ENCODE measurements around the gene VAC14.

The VAC14 gene

GRCh38 chr16:70706948-70707465 lies 94.0 kb downstream of the VAC14 start:
- no peak for TF ChIP-seq Cebpa-rat (IDR thresholded peaks at IDR 0.05)
- H3K27ac ChIP-seq, result peak overlapping the region; percentile 26; the same call in 1 of the 2 replicates
- no peak overlapping the region for H3K4me2 ChIP-seq
- no peak overlapping the region for H3K9ac ChIP-seq
- peaks cover 21% of the 10 kb centered on the region; the same call in 1 of the 2 replicates for H3K36me3 ChIP-seq
- no peak overlapping the region for H3K4me3 ChIP-seq
- H4K20me1 ChIP-seq, result no peaks in the 10 kb centered on the region
- H3K9me3 ChIP-seq, result no peaks in the 10 kb centered on the region
- H3K27me3 ChIP-seq, result no peaks in the 10 kb centered on the region
- H3K4me1 ChIP-seq, result peaks cover 45% of the 10 kb centered on the region

GRCh38 chr16:70705056-70705455 lies 95.9 kb downstream of the VAC14 start:
- no peak for TF ChIP-seq Cebpa-rat (IDR thresholded peaks at IDR 0.05)
- H3K27me3 ChIP-seq, result no peaks in the 10 kb centered on the region
- no peak overlapping the region for H3K4me3 ChIP-seq
- no peak overlapping the region for H3K27ac ChIP-seq
- no peak overlapping the region for H3K4me2 ChIP-seq
- 0 out of 2 replicates have a peak, but pooled peaks cover 8% of the 10 kb centered on the region for H3K36me3 ChIP-seq
- peaks cover 45% of the 10 kb centered on the region for H3K4me1 ChIP-seq
- H3K9ac ChIP-seq, result no peak overlapping the region
- H3K9me3 ChIP-seq, result no peaks in the 10 kb centered on the region
- no peaks in the 10 kb centered on the region for H4K20me1 ChIP-seq

- Histone ChIP-seq H3K9me3 (no peaks in the 10 kb centered on the region), H3K36me3 (peaks cover 9% of the 10 kb centered on the region; the same call in 1 of the 2 replicates), H3K4me2 (no peak overlapping the region), H3K27me3 (no peaks in the 10 kb centered on the region), H3K4me3 (no peak overlapping the region), H3K4me1 (peaks cover 45% of the 10 kb centered on the region), H4K20me1 (no peaks in the 10 kb centered on the region), H3K27ac (no peak overlapping the region), H3K9ac (no peak overlapping the region)
- TF ChIP-seq Cebpa-rat (IDR thresholded peaks at IDR 0.05), result no peak
These were observed 96.4 kb downstream of the VAC14 start for GRCh38 chr16:70704586-70704985.

GRCh38 chr16:70703835-70704381 lies 97.0 kb downstream of the VAC14 start:
- H3K27me3 ChIP-seq, result no peaks in the 10 kb centered on the region

GRCh38 chr16:70703041-70703834 lies 97.7 kb downstream of the VAC14 start:
- no peaks in the 10 kb centered on the region for H3K9me3 ChIP-seq
- H3K4me2 ChIP-seq, result no peak overlapping the region
- TF ChIP-seq Cebpa-rat (IDR thresholded peaks at IDR 0.05), result no peak
- H4K20me1 ChIP-seq, result no peaks in the 10 kb centered on the region
- peaks cover 11% of the 10 kb centered on the region for H3K36me3 ChIP-seq
- no peak overlapping the region for H3K4me3 ChIP-seq
- peaks cover 56% of the 10 kb centered on the region for H3K4me1 ChIP-seq
- H3K27me3 ChIP-seq, result no peaks in the 10 kb centered on the region
- H3K27ac ChIP-seq, result peak overlapping the region; percentile 87
- H3K9ac ChIP-seq, result no peak overlapping the region

More at GRCh38 chr16:70703835-70704381, 97.0 kb downstream of the VAC14 start:
- Histone ChIP-seq H3K27ac (peak overlapping the region; percentile 87; the same call in 1 of the 2 replicates), H3K4me1 (peaks cover 49% of the 10 kb centered on the region), H3K4me2 (no peak overlapping the region), H3K4me3 (no peak overlapping the region), H3K9me3 (no peaks in the 10 kb centered on the region), H4K20me1 (no peaks in the 10 kb centered on the region), H3K9ac (no peak overlapping the region), H3K36me3 (peaks cover 12% of the 10 kb centered on the region; the same call in 1 of the 2 replicates)
- no peak for TF ChIP-seq Cebpa-rat (IDR thresholded peaks at IDR 0.05)

GRCh38 chr16:70702624-70703023 lies 98.3 kb downstream of the VAC14 start:
- no peaks in the 10 kb centered on the region for H3K27me3 ChIP-seq
- peak overlapping the region; percentile 87 for H3K27ac ChIP-seq
- H3K36me3 ChIP-seq, result peaks cover 11% of the 10 kb centered on the region
- no peak overlapping the region for H3K9ac ChIP-seq
- no peak for TF ChIP-seq Cebpa-rat (IDR thresholded peaks at IDR 0.05)
- H3K4me1 ChIP-seq, result peaks cover 62% of the 10 kb centered on the region
- H3K4me2 ChIP-seq, result peak overlapping the region; percentile 85; the same call in 1 of the 2 replicates
- no peaks in the 10 kb centered on the region for H3K9me3 ChIP-seq
- no peaks in the 10 kb centered on the region for H4K20me1 ChIP-seq
- no peak overlapping the region for H3K4me3 ChIP-seq

- peak overlapping the region; percentile 85 for H3K4me2 ChIP-seq
- H4K20me1 ChIP-seq, result no peaks in the 10 kb centered on the region
- no peak overlapping the region for H3K9ac ChIP-seq
- peak overlapping the region; percentile 87 for H3K27ac ChIP-seq
- H3K4me3 ChIP-seq, result no peak overlapping the region
- H3K4me1 ChIP-seq, result peaks cover 62% of the 10 kb centered on the region
- H3K36me3 ChIP-seq, result peaks cover 11% of the 10 kb centered on the region
- no peaks in the 10 kb centered on the region for H3K27me3 ChIP-seq
- H3K9me3 ChIP-seq, result no peaks in the 10 kb centered on the region
- no peak for TF ChIP-seq Cebpa-rat (IDR thresholded peaks at IDR 0.05)
These were observed 99.0 kb downstream of the VAC14 start for GRCh38 chr16:70701998-70702397.

- H3K9me3 ChIP-seq, result no peaks in the 10 kb centered on the region
- H3K9ac ChIP-seq, result no peak overlapping the region
- H3K27me3 ChIP-seq, result no peaks in the 10 kb centered on the region
- H4K20me1 ChIP-seq, result no peaks in the 10 kb centered on the region
- H3K4me1 ChIP-seq, result peaks cover 65% of the 10 kb centered on the region
- H3K4me2 ChIP-seq, result peak overlapping the region; percentile 85
- no peak overlapping the region for H3K4me3 ChIP-seq
- peaks cover 11% of the 10 kb centered on the region for H3K36me3 ChIP-seq
- peak overlapping the region; percentile 87 for H3K27ac ChIP-seq
- TF ChIP-seq Cebpa-rat (IDR thresholded peaks at IDR 0.05), result no peak
These were observed 99.4 kb downstream of the VAC14 start for GRCh38 chr16:70701596-70701995.

- peak overlapping the region; percentile 72; the same call in 1 of the 2 replicates for H3K9ac ChIP-seq
- peaks cover 11% of the 10 kb centered on the region for H3K36me3 ChIP-seq
- H3K4me2 ChIP-seq, result peak overlapping the region; percentile 85
- H3K27me3 ChIP-seq, result no peaks in the 10 kb centered on the region
- TF ChIP-seq Cebpa-rat (IDR thresholded peaks at IDR 0.05), result no peak
- no peaks in the 10 kb centered on the region for H4K20me1 ChIP-seq
- H3K4me1 ChIP-seq, result peaks cover 70% of the 10 kb centered on the region
- H3K9me3 ChIP-seq, result no peaks in the 10 kb centered on the region
- H3K4me3 ChIP-seq, result no peak overlapping the region
- peak overlapping the region; percentile 87 for H3K27ac ChIP-seq
These were observed 99.9 kb downstream of the VAC14 start for GRCh38 chr16:70701036-70701435.
